ENCODE measurements around the gene SLC7A4.
"Not testable (repeated sequence)": the region's sequence is repeated elsewhere in the genome, so short reads cannot be mapped to it uniquely, and the experiment has no call there.

The SLC7A4 gene, protein sequence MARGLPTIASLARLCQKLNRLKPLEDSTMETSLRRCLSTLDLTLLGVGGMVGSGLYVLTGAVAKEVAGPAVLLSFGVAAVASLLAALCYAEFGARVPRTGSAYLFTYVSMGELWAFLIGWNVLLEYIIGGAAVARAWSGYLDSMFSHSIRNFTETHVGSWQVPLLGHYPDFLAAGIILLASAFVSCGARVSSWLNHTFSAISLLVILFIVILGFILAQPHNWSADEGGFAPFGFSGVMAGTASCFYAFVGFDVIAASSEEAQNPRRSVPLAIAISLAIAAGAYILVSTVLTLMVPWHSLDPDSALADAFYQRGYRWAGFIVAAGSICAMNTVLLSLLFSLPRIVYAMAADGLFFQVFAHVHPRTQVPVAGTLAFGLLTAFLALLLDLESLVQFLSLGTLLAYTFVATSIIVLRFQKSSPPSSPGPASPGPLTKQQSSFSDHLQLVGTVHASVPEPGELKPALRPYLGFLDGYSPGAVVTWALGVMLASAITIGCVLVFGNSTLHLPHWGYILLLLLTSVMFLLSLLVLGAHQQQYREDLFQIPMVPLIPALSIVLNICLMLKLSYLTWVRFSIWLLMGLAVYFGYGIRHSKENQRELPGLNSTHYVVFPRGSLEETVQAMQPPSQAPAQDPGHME
- 0 to 0.15 reads per million in 2 donors for total RNA-seq

DNA sequence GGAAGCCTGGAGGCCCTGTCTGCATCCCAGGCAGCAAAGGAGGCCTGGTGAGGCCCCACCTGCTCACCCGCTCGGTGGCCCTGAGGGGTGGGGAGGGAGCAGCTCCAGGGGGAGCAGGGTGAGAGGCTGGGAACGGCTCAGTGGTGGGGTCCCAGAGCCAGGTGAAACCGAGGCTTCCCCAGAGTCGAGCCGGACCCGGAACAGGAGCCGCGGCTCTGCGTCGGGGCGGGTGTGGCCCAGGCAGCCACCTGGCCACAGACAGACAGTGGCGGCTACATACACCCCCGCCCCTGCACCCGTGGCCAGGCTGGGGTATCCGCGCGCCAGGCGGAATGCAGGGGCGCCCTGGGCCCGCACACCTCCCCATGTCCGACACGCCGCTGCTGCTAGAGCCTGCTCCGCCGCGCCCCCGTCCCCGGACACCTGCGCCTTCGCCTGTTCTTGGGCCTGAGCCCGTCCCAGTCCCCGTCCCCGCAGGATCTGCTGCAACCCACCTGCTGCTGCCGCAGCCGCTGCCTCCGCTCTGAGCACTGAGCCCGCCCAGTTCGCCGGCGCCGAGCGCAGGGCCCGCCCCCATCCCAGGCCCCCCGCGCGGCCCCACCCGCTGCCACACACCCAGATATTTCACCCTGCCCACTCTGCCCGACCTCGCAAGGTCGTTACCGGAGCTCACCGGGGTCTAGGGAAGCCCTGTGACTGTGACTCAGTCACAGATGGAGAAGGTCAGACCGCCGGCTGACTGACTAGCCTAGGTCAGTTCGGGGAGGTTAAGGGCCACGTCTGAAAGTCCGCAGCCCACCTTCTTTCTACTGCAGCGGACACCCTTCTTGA, at the start of gene SLC7A4:
SLC7A4 (minus strand) TSS at position 525 of the 831 bp plus-strand sequence. CDS start 749 bp downstream, outside the sequence.
- DNase-seq = no peak

- no peak for DNase-seq
Measured at GRCh38 chr22:21080435-21081137, 48.2 kb upstream of the SLC7A4 start.

GRCh38 chr22:21079493-21079892, 47.1 kb upstream of the SLC7A4 start:
- DNase-seq = no peak

GRCh38 chr22:21078916-21079315, 46.6 kb upstream of the SLC7A4 start:
- no peak for DNase-seq

DNA sequence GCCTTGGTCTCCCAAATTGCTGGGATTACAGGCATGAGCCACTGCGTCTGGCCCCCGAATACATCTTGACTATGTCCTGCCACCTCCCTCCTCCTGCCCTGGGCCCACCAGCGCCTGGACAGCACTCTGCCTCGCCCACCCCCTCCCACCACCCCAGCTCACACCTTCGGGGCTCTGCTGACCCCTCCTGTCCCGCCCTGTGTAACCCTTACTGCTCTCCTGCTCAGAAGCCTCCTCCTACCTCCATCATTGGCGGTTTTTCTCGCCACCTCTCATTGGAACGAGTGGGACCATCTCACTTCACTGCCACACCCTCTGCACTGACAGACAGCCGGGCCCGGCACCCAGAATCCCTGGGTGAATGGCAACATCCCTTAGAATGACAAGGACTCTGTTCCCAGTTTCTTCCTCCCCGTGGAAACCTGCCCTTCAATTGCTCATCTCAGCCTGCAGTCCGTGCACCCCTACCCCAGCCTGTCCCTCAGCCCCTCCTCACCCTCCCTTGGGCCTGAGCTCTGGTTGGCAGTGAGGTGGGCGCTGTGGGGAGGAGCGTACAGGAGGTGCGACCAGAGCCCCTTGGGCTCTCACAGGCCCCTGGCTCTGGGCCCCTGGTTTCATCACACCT, 45.6 kb upstream of the SLC7A4 start:
- DNase-seq = no peak

DNA sequence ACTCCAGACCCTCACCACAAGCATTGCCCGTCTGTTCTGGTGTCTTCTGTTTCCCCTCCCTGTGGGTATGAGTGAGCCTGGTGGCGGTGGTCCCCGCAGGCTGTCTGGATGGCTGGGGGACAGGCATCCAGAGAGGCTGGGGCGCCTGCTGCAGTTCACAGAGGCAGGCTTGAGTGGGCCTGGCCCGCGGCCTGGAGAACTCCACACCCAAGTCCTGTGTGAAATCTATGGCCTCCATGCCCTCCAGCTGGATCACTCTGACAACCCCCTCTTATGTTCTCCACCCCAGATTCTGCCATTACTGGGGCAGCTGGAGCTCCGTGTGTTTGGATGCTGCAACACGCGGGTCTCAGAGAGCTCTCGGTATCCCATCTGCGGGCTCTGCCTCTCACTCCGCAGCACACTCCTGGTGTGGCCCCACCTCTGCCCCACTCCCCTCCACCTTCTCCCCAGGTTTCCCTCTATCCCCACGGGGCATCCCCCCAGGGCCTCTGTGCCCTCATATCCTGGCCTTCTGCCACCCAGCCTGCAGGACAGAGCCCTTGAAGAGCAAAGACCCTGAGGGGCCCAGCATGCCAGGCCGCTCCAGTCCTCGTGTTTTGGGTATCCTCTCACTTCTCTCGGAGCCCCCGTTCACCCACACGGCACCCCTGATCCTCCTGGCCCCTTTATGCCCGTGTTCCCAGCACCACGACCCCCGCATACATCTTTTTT, 44.7 kb upstream of the SLC7A4 start:
- DNase-seq = no peak

- no peak for DNase-seq
Measured at GRCh38 chr22:21075516-21076138, 43.3 kb upstream of the SLC7A4 start.

DNA sequence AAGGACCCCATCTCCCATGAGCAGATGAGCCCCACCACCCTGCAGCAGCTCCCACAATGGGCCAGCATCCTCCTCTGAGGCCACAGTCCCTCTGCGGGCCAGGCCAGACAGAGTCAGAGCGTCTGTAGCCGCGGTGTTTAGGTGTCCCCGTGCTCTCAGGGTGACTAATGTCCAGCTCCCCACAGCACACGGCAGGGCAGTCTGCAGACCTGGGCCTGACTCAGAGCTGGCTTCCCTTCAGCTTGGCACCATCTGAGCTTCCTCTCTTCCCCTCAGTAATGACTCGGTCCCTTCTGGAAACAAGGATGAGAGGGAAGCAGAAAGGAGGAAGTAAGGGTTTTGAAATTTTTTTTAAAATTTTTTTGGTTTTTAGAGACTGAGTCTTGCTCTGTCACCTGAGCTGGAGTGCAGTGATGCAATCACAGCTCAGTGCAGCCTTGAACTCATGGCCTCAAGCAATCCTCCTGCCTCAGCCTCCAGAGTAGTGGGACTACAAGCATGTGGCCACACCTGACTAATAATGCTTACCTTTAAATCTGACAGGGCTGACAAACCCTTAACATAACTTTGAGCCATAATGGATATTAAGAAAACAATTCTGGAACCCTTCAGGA, 41.8 kb upstream of the SLC7A4 start:
- no peak for DNase-seq

DNA sequence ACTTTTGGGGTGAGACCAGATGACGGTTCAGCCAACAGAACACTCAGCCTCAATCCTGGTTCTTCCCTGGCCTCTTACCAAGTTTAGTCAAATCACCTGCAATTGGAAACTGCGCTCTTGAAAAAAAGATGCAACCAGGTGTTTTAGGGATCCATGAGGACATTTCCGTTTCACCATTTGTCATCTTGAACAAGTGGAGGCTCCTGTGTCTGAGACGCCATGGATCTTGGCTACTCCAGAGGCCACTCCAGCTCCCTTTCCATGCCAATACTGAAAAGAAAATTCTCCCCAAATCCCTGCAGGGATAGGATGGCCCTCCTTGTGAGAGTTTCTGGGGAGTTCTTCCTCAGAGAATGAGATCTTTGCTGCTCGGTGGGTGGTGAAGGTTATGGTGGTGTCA, 41.1 kb upstream of the SLC7A4 start:
- no peak for DNase-seq

GRCh38 chr22:21073023-21073422, 40.7 kb upstream of the SLC7A4 start:
- no peak for DNase-seq

DNA sequence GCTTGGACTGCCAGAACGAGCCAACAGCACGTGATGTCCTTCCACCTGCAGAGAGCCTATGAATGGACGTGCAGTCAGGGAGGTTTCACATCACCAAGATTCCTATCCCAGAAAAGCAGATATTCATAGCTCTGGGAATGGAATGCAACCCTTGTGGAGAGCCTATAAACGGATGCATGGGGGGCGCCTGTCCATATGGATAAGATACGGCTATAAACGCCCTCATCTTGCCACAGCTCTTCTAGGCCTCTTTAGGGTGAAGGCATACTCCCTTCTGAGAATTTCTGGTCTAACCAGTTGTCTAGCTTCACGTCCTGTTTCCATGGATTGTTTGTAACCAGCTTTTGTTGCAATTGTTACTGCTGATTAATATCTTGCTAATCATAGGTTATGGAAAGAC, 39.4 kb upstream of the SLC7A4 start:
- not testable (repeated sequence) for DNase-seq

GRCh38 chr22:21070690-21071615, 38.6 kb upstream of the SLC7A4 start:
- DNase-seq = no peak

- DNase-seq = no peak
Measured at GRCh38 chr22:21069375-21069774, 37.0 kb upstream of the SLC7A4 start.

GRCh38 chr22:21068681-21069276, 36.4 kb upstream of the SLC7A4 start:
- no peak for DNase-seq

- DNase-seq = no peak
Measured at GRCh38 chr22:21067901-21068680, 35.7 kb upstream of the SLC7A4 start.

DNA sequence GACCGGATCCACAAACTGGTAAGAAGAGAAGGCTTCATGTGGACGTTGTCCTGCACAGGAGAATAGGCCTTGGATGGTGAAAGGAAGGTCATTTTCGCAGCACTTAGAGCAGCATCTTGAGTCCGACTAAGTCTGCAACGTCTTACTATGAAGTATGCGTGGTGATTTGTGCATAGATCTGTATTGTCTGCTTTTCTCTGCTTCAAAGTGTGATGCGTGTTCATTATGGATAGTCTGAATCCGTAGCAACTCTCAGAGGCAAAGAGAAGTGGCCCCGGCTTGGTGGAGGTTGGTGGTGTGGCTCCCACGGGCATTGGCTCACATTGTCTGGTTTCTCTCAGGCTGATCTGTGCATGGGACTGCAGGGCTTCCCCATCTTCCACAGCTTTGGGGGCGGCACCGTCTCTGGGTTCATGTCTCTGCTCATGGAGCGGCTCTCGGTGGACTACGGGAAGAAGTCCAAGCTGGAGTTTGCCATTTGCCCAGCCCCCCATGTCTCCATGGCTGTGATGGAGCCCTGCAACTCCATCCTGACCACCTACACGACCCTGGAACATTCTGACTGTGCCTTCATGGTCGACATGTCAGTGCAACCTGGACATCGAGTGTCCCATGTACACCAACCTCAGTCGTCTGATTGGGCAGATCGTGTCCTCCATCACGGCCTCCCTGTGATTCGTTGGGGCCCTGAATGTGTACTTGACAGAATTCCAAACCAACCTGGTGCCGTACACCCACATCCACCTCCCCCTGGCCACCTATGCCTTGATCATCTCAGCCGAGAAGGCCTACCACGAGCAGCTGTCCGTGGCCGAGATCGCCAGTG, 34.9 kb upstream of the SLC7A4 start:
- DNase-seq = no peak

Measured in activated gamma-delta T cell (primary cell).